MG63 (cell line): ENCODE data around the gene CD200R1L. TPM values are rescaled to one million over a fixed set of nuclear protein-coding genes. Genes with fewer than 3 reads are reported as not detected.

Source experiments
- total RNA-seq: library from RNA; depleted of rRNA; stranded (reverse); fragments of >200 nt; shearing (Covaris generic); gene quantifications from 2 replicates; pipeline ENCODE4 v1.2.3, GENCODE V29; 2014; ENCODE audit warnings: low replicate concordance; rRNA removed

The CD200R1L gene
- total RNA-seq, 1 experiment from 2014 or later = not detected

Other genes starting within 250 kb of the CD200R1L start
- 240 and 268 TPM in 2 replicates for gene CCDC80, start 205.7 kb downstream of the CD200R1L start, total RNA-seq
- 0.36 and 0.67 TPM in 2 replicates for gene CD200R1, start 128.2 kb upstream of the CD200R1L start, total RNA-seq
- 52.1 and 54.8 TPM in 2 replicates for gene GTPBP8, start 144.1 kb upstream of the CD200R1L start, total RNA-seq